ENCODE measurements around the gene MMP28.

DNA sequence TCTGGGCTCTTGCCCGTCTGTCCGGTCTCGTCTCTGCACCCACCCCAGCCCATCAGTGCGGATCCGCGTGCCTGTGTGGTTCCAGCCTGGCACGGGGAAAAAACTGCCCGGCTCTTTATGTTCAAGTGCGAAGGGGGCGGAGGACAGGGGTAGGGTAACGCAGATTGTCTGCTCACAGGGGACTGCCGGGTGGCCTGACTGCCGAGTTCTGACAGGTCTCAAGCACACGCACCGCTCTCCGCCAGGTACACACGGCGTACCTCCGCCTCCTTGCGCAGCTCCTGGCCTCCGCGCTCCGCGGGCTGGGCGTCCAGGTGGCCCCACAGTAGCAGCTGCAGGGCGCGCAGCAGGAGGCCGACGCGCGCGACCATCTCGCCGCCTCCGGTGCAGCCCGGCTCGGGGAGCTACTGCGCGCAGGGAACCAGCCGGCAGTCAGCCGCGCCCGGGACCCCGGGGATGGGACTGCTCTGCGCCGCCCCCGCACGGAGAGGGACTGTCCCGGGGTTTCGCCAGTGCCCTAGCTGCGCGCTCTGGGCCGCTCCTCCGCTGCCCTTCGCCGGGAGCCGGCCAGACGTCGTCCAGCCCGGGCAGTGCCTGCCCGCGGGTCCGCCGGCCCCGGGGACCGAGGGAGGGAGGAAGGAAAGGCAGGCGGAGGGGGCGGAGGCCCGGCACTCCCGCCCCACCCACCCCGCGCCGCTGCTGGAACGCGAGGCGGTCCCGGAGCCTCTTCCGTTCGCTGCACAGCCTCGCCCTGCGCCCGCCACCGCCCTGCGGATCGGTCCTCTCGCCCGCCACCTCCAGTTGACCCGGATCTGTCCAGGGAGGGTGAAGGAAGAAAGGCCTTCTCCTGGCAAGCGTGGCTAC is at the start of gene MMP28:
- TF ChIP-seq EZH2 (IDR thresholded peaks at IDR 0.05; ENCODE audit: borderline replicate concordance, insufficient read depth, low read depth, low read length, poor library complexity, severe bottlenecking) (no peak), CTCF (IDR thresholded peaks at IDR 0.05) (no peak)
